ENCODE data around the gene TLE1. TPM values are rescaled to one million over a fixed set of nuclear protein-coding genes. Genes with fewer than 3 reads are reported as not detected.

The TLE1 gene
- total RNA-seq, 1 experiment from 2014 or later, result 17.3 TPM

DNA sequence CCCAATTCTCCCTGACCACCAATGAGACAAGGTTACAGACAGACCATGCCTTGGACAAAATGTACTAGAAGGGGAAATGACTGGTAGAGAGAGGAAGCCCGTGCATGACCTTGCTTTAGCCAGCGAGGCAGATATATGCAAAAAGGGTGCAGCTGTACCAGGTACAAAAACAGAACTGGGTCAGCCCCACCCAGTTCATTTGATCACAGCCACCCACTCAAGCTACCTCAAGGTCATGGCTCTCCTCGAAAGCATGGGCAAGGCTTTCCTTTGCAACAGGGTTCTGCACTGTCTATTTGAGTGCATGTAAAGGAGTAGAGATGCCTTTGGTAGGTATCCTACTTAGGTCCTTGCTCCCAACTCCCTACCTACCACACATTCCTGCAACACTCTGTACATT, 33.3 kb downstream of the TLE1 start:
- no TSS peak for BruUV-seq (replicated peaks)
- Histone ChIP-seq H3K27me3 (ENCODE audit: insufficient read depth, low read length) (no peaks in the 10 kb centered on the region), H3K36me3 (ENCODE audit: control insufficient read depth in 1 of 2, insufficient read depth in 2 of 2, low read length in 2 of 2) (peaks cover 0 to 6% of the 10 kb centered on the region in 2 experiments; a peak in 2 of 4 replicates), H4K20me1 (ENCODE audit: insufficient read depth) (no peaks in the 10 kb centered on the region; the same call in 1 of the 2 replicates), H3K79me2 (ENCODE audit: insufficient read depth, low read length) (peaks cover 12% of the 10 kb centered on the region; the same call in 1 of the 2 replicates), H2AFZ (ENCODE audit: low read depth, low read length, poor library complexity, severe bottlenecking) (no peak overlapping the region), H3K9me2 (ENCODE audit: insufficient read depth) (no peaks in the 10 kb centered on the region), H3K27ac (ENCODE audit: low read depth, low read length) (no peak overlapping the region), H3K4me3 (replicated peaks in 1 of 2; ENCODE audit: low read depth in 1 of 2, low read length in 2 of 2) (no peak overlapping the region), H3K4me2 (ENCODE audit: low read length) (no peak overlapping the region), H3K9ac (ENCODE audit: low read length) (no peak overlapping the region), H3K4me1 (ENCODE audit: control insufficient read depth in 1 of 2, insufficient read depth in 2 of 2, low read length in 2 of 2) (no peaks in the 10 kb centered on the region), H3K9me3 (ENCODE audit: control insufficient read depth in 1 of 2, insufficient read depth in 1 of 2, low read depth in 1 of 2, low read length in 2 of 2) (no peaks in the 10 kb centered on the region)
- POLR2A ChIA-PET, result interaction anchor here (0.6 kb wide), 1 partner anchor 41 kb away, joined by 3 read pairs; no protein-coding TSS in a partner anchor
- DNase-seq (ENCODE audit: low read depth, low spot score), result no peak
- no peak for TF ChIP-seq EZH2phosphoT487 (IDR thresholded peaks at IDR 0.05; ENCODE audit: borderline replicate concordance)
- no peak for TF ChIP-seq EGR1 (IDR thresholded peaks at IDR 0.05; ENCODE audit: low read depth)
- TF ChIP-seq POLR2A (IDR thresholded peaks at IDR 0.05; ENCODE audit: borderline replicate concordance, extremely low read depth, insufficient read depth, insufficient read length), result no peak
- no peak for TF ChIP-seq JUND (IDR thresholded peaks at IDR 0.05)
- TF ChIP-seq, protein P1, sequence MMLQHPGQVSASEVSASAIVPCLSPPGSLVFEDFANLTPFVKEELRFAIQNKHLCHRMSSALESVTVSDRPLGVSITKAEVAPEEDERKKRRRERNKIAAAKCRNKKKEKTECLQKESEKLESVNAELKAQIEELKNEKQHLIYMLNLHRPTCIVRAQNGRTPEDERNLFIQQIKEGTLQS (IDR thresholded peaks at IDR 0.05), result no peak
- TF ChIP-seq SRF (IDR thresholded peaks at IDR 0.05; ENCODE audit: low read depth), result no peak
- no peak for TF ChIP-seq SP1 (IDR thresholded peaks at IDR 0.05; ENCODE audit: low read depth)
- TF ChIP-seq CEBPB (IDR thresholded peaks at IDR 0.05; ENCODE audit: low read depth), result no peak
- TF ChIP-seq ZNF274 (IDR thresholded peaks at IDR 0.05; ENCODE audit: low read depth, low read length), result no peak
- TF ChIP-seq SIN3A (IDR thresholded peaks at IDR 0.05; ENCODE audit: low read depth), result no peak
- no peak for TF ChIP-seq TCF7L2 (IDR thresholded peaks at IDR 0.05; ENCODE audit: borderline replicate concordance, extremely low read depth, insufficient read depth, insufficient read length)
- TF ChIP-seq, protein P2, sequence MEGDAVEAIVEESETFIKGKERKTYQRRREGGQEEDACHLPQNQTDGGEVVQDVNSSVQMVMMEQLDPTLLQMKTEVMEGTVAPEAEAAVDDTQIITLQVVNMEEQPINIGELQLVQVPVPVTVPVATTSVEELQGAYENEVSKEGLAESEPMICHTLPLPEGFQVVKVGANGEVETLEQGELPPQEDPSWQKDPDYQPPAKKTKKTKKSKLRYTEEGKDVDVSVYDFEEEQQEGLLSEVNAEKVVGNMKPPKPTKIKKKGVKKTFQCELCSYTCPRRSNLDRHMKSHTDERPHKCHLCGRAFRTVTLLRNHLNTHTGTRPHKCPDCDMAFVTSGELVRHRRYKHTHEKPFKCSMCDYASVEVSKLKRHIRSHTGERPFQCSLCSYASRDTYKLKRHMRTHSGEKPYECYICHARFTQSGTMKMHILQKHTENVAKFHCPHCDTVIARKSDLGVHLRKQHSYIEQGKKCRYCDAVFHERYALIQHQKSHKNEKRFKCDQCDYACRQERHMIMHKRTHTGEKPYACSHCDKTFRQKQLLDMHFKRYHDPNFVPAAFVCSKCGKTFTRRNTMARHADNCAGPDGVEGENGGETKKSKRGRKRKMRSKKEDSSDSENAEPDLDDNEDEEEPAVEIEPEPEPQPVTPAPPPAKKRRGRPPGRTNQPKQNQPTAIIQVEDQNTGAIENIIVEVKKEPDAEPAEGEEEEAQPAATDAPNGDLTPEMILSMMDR (IDR thresholded peaks at IDR 0.05 in 2 of 3, conservative IDR thresholded peaks at IDR 0.05 in 1 of 3; ENCODE audit: borderline replicate concordance in 1 of 3, insufficient read depth in 1 of 3, low read depth in 2 of 3, low read length in 2 of 3), result no peak
- no peak for TF ChIP-seq FOSL1 (IDR thresholded peaks at IDR 0.05; ENCODE audit: low read depth)
- TF ChIP-seq POLR2AphosphoS5 (IDR thresholded peaks at IDR 0.05; ENCODE audit: low read depth, low read length), result no peak
- TF ChIP-seq, protein P3, sequence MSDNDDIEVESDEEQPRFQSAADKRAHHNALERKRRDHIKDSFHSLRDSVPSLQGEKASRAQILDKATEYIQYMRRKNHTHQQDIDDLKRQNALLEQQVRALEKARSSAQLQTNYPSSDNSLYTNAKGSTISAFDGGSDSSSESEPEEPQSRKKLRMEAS (IDR thresholded peaks at IDR 0.05), result no peak
- TF ChIP-seq ELF1 (IDR thresholded peaks at IDR 0.05; ENCODE audit: borderline replicate concordance, low read depth), result no peak
- TF ChIP-seq EZH2 (IDR thresholded peaks at IDR 0.05), result no peak
- TF ChIP-seq RAD21 (IDR thresholded peaks at IDR 0.05; ENCODE audit: low read depth), result no peak
- intact Hi-C loops (cut with micrococcal nuclease), result no loop called here
- RAD21 ChIA-PET (ENCODE audit: low non-redundant PET in 1 of 2, low total read pairs in 2 of 2, uncharacterized antibody in 2 of 2, unreplicated experiment in 2 of 2), result no interaction called here
- no peak for ATAC-seq
- CTCF ChIA-PET, result no interaction called here

All from HCT116 (cell line).